ENCODE measurements around the gene KPNB1. TPM values are rescaled to one million over a fixed set of nuclear protein-coding genes. Genes with fewer than 3 reads are reported as not detected.

KPNB1 gene
- total RNA-seq, 2 donors from 2014 or later = 91.4 to 102 TPM

DNA sequence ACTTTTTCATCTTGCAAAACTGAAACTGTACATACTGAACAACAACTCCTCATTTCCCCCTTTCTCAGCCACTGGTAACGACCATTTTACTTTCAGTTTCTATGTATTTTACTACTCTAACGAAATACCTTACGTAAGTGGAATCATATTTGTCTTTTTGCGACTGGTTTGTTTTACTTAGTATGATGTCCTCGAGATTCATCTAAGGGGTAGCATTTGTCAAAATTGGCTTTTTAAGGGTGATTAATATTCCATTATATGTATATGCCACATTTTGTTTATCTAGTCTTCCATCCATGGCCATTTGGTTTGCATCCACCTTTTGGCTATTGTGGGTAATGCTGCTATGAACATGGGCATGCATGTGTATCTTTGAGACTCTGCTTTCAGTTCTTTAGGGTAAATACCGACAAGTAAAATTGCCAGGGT, 10.4 kb downstream of the KPNB1 start:
- no peak overlapping the region for H3K4me3 ChIP-seq
- H3K9me3 ChIP-seq = no peaks in the 10 kb centered on the region
- H3K4me1 ChIP-seq = peaks cover 0 to 7% of the 10 kb centered on the region in 2 donors
- no peak for DNase-seq (ENCODE audit: low spot score)
- no peak overlapping the region for H3K27ac ChIP-seq
- TF ChIP-seq, protein P1, sequence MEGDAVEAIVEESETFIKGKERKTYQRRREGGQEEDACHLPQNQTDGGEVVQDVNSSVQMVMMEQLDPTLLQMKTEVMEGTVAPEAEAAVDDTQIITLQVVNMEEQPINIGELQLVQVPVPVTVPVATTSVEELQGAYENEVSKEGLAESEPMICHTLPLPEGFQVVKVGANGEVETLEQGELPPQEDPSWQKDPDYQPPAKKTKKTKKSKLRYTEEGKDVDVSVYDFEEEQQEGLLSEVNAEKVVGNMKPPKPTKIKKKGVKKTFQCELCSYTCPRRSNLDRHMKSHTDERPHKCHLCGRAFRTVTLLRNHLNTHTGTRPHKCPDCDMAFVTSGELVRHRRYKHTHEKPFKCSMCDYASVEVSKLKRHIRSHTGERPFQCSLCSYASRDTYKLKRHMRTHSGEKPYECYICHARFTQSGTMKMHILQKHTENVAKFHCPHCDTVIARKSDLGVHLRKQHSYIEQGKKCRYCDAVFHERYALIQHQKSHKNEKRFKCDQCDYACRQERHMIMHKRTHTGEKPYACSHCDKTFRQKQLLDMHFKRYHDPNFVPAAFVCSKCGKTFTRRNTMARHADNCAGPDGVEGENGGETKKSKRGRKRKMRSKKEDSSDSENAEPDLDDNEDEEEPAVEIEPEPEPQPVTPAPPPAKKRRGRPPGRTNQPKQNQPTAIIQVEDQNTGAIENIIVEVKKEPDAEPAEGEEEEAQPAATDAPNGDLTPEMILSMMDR (IDR thresholded peaks at IDR 0.05) = no peak
- H3K36me3 ChIP-seq = peaks cover 91% of the 10 kb centered on the region
- H3K27me3 ChIP-seq = no peaks in the 10 kb centered on the region

DNA sequence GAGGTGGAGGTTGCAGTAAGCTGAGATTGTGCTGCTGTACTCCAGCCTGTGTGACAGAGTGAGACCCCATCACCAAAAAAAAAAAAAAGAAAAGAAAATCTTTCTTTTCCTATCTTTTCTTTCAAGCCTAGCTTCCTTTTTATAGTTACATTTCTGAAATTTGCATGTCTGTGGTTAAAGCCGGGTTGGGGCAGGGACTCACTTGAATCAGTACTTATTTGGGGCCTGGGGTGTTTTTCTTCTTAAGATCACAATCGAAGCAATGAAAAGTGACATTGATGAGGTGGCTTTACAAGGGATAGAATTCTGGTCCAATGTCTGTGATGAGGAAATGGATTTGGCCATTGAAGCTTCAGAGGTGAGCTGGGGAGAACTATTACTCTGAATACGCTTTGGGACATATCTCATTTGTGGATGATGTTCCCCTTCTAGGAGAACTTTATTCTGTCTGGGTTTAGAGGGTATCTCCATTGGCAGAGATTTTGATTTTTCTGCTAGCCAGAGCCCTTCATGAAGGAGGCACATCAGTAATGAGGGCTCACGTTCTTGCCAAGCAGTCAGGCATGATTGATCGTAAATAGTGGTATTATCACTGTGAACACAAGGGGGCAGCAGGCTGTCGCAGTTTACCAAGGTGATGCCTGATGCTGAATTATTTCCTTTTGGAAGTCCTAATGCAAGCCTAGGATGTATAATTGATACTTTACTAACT, 14.3 kb downstream of the KPNB1 start:
- Histone ChIP-seq H3K9me3 (no peaks in the 10 kb centered on the region), H3K4me3 (no peak overlapping the region), H3K36me3 (peaks cover 90% of the 10 kb centered on the region), H3K27me3 (no peaks in the 10 kb centered on the region), H3K4me1 (no peaks in the 10 kb centered on the region), H3K27ac (no peak overlapping the region)
- DNase-seq (ENCODE audit: low spot score) = no peak
- TF ChIP-seq, protein P1 (IDR thresholded peaks at IDR 0.05) = peak; percentile 41 to 83

DNA sequence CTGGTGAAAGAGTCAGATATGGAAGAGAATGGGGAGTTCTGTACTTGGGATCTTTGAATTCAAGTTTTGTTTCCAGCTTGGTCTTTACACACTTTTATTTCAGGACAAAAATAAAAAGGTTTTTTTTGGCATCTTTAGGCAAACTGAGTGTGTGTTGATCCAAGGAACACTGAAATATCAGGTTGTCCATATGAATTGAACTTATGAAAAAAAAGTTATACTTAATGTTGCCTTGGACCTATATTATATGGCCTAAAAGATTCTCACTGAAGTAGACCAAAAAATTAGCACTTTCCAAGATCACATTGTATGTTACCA, 14.9 kb downstream of the KPNB1 start:
- Histone ChIP-seq H3K27me3 (no peaks in the 10 kb centered on the region), H3K27ac (no peak overlapping the region), H3K36me3 (peaks cover 90% of the 10 kb centered on the region), H3K4me1 (no peaks in the 10 kb centered on the region), H3K9me3 (no peaks in the 10 kb centered on the region), H3K4me3 (no peak overlapping the region)
- no peak for DNase-seq (ENCODE audit: low spot score)
- TF ChIP-seq, protein P1 (IDR thresholded peaks at IDR 0.05) = no peak

DNA sequence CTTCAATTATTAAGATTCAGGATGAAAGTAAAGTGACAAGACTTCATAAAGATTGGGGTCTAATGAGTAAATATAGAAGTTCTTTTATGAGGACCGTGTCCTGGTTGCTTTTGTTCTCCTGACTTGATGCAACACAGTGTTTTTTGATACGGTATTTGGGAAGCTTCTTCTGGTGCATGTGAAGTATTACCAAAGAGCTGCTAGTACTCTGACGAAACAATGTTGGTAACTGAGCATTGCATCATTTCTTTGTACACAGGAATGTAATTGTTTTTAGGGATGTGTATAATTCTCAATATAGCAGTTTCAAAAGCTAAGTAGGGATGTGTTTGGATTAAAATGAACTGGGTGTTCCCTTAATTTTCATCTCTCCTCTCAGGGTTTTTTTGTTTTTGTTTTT, 15.9 kb downstream of the KPNB1 start:
- no peaks in the 10 kb centered on the region for H3K9me3 ChIP-seq
- TF ChIP-seq, protein P1 (IDR thresholded peaks at IDR 0.05) = no peak
- H3K27me3 ChIP-seq = no peaks in the 10 kb centered on the region
- no peak for DNase-seq (ENCODE audit: low spot score)
- no peaks in the 10 kb centered on the region for H3K4me1 ChIP-seq
- no peak overlapping the region for H3K27ac ChIP-seq
- peaks cover 89% of the 10 kb centered on the region for H3K36me3 ChIP-seq
- H3K4me3 ChIP-seq = no peak overlapping the region

DNA sequence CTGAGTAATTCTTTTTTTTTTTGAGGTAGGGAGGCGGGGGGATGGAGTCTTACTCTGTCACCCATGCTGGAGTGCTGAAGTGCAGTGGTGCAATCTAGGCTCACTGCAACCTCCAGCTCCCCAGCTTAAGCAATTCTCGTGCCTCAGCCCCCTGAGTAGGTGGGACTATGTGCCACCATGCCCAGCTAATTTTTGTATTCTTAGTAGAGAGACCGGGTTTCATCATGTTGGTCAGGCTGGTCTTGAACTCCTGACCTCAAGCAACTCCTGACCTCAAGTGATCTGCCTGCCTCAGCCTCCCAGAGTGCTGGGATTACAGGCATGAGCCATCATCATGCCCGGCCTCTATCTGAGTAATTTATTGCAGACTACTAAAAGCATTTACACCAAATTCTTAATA, 19.4 kb downstream of the KPNB1 start:
- no peak overlapping the region for H3K4me3 ChIP-seq
- H3K27ac ChIP-seq = no peak overlapping the region
- TF ChIP-seq, protein P1 (IDR thresholded peaks at IDR 0.05) = no peak
- H3K27me3 ChIP-seq = no peaks in the 10 kb centered on the region
- H3K36me3 ChIP-seq = peaks cover 91% of the 10 kb centered on the region
- no peaks in the 10 kb centered on the region for H3K9me3 ChIP-seq
- DNase-seq (ENCODE audit: low spot score) = no peak
- no peaks in the 10 kb centered on the region for H3K4me1 ChIP-seq

DNA sequence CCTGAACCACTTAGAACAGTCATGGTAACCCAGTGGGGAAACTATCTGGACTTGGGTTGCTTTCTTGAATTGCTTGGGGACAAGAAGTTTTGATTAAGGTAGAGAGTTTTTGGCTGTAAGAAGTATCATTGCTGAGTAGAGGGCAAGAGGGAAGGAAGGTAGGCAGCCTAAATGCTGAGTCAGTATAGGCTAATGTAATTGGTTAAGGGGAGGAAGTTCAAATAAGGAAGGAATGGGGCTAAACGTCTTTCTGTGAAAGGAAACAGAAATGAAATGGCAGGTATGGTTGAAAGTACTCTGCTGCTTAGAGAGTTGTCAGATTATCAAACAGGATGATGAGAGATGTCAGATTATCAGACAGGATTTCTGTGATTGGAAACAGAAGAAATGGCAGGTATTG, 20.3 kb downstream of the KPNB1 start:
- peaks cover 94% of the 10 kb centered on the region for H3K36me3 ChIP-seq
- no peak overlapping the region for H3K27ac ChIP-seq
- no peaks in the 10 kb centered on the region for H3K4me1 ChIP-seq
- TF ChIP-seq, protein P1 (IDR thresholded peaks at IDR 0.05) = no peak
- no peaks in the 10 kb centered on the region for H3K9me3 ChIP-seq
- no peak overlapping the region for H3K4me3 ChIP-seq
- H3K27me3 ChIP-seq = no peaks in the 10 kb centered on the region
- DNase-seq (ENCODE audit: low spot score) = no peak

Measured in right atrium auricular region (tissue), 2 donors.